LHCN-M2 (cell line): ENCODE results near the gene CD300LB. TPM values are rescaled to one million over a fixed set of nuclear protein-coding genes. Genes with fewer than 3 reads are reported as not detected.
"Not testable (repeated sequence)": the region's sequence is repeated elsewhere in the genome, so short reads cannot be mapped to it uniquely, and the experiment has no call there.

Experiments used
- DNase-seq: peaks from one replicate; pipeline ENCODE4 v3.0.0-alpha.2; 2012; ENCODE audit warnings: low read depth
- polyA plus RNA-seq: library from polyadenylated mRNA; unstranded; fragments of >200 nt; gene quantifications from one replicate; pipeline ENCODE4 v1.2.1, GENCODE V29; 2012; ENCODE audit warnings: missing spikeins
- total RNA-seq: library from RNA; depleted of rRNA; stranded (reverse); fragments of >200 nt; gene quantifications from 2 replicates; pipeline ENCODE4 v1.2.3, GENCODE V29; 2014; rRNA removed

Gene CD300LB
- total RNA-seq = not detected in 2 replicates
- not detected for polyA plus RNA-seq

- DNase-seq = no peak
Observed at GRCh38 chr17:74531231-74531761, at the start of gene CD300LB. CD300LB (minus strand) TSS chr17:74531475; CDS start chr17:74531350, 125 bp downstream.

- DNase-seq = no peak
Observed at GRCh38 chr17:74579900-74580299, 48.6 kb upstream of the CD300LB start.

- no peak for DNase-seq
Observed at GRCh38 chr17:74578979-74579378, 47.7 kb upstream of the CD300LB start.

DNA sequence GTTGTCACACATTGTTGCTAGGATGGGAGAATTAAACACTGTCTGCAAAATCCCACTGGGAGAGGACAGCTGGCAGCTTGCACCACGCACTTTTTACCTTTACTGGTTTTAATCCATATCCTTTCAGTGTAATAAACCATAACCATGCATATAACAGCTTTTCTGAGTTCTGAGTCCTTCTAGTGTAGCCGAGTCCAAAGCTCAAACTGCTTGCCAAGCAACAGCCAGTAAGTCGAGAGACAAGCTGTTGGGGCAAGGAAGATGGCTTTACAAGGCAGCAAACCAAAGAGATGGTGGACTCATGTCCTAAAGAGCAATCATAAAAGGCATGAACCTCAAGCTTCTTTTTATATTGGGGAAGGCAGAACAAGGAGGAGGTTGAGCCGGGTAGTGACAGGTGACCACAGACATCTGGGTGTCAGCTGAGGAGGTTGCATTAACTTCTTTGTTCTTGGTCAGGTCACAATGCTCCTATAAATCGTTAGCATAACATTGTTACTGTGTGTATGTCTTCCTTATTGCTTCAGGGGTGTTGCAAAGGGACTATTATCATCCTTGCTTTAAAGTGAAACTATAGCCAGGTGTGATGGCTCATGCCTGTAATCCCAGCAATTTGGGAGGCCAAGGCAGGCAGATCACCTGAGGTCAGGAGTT lies 43.3 kb upstream of the CD300LB start:
- no peak for DNase-seq

- not testable (repeated sequence) for DNase-seq
Observed at GRCh38 chr17:74573635-74574034, 42.4 kb upstream of the CD300LB start.

- no peak for DNase-seq
Observed at GRCh38 chr17:74573169-74573568, 41.9 kb upstream of the CD300LB start.

- no peak for DNase-seq
Observed at GRCh38 chr17:74571621-74572270, 40.5 kb upstream of the CD300LB start.

DNA sequence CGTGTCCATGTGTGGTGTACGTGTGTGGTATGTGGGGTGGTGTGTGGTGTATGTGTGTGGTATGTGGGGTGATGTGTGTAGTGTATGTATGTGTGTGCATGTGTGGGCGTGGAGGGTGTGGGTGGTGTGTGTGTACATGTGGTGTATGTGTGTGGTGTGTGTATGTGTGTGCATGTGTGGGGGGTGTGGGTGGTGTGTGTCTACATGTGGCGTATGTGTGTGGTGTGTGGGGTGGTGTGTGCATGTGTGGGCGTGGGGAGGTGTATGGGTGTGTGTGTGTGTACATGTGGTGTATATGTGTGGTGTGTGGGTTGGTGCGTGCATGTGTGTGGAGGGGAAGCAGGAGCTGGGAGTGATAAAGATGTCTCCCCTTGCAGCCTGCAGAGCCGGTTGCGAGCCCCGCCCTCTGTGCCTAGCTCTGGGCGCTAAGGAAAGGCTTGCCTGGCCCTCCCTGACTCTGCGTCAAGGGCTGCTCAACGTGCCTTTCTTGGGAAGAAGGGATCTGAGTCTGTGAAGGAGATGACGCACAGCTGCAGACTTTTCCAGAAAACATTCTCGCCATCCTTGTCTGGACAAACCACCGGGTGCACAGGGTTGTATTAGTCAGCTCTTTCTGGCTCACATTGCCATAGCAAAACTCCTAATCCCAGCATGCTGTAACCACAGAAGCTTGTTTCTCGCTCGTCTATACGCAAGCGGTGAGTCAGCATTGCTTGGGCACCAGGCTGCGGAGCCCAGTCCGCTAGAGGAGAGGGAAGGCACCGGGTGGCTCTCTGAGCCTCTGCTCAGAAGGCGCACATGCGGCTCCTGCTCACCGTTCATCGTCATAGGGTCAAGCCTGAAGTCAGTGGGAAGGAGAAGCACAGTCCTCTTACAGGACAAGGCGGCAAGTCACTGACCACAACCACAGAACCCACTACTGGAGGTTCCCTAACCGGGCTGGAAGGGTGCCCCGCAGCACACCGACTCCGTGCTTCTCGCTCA lies 38.0 kb upstream of the CD300LB start:
- peak; percentile 61 for DNase-seq

DNA sequence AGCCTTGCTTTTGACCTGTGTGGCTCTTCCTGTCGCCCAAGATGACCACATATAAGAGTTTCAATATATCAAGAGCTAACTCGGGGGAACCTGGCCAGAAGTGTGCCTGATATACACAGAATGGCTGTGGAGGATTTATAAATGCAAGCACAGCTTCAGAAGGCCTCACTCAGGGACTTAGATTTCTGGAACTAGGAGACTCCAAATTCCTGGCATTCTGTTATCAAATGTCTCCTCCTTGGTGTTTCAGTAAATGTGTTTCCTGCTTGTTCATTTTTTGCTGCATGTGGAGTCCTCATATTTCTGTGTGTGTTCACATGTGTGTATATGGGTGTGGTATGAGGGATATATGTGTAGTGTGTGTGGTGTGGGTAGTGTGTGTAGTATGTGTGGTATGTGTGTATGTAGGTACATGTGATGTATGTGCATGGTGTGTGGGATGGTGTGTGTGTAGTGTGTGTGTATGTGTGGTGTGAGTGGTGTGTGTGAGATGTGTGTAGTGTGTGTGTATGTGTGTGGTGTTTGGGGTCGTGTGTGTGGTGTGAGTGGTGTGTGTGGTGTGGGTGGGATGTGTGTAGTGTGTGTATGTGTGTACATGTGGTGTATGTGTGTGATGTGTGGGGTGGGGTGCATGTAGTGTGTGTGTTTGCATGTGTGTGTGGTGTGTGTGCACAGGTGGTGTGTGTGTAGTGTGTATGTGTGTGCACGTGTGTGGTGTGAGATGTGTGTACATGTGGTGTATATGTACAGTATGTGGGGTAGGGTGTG lies 37.0 kb upstream of the CD300LB start:
- DNase-seq = no peak

DNA sequence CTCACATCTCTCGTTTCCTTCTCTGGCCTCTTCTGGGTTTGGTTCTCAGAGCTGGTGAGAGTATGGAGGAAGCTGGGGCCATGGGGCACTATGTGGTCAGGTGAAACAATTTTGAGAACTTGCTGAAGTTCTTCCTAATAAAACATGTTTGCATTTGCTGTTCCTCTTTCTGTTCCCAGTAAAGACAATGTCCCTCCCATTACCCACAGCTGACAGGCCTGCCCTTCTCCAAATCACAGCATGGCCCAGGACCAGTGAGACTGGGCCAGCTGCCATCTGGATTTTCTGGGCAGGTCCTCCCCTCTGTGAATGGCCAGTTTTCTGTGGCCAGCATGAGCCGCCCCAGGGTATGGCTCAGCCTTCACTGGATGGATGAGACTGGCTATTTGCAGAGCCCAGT lies 36.1 kb upstream of the CD300LB start, which contains the start of gene CD300H:
Gene CD300H, minus strand, starts transcription at position 113 of the 400 bp plus-strand sequence.
- no peak for DNase-seq

DNA sequence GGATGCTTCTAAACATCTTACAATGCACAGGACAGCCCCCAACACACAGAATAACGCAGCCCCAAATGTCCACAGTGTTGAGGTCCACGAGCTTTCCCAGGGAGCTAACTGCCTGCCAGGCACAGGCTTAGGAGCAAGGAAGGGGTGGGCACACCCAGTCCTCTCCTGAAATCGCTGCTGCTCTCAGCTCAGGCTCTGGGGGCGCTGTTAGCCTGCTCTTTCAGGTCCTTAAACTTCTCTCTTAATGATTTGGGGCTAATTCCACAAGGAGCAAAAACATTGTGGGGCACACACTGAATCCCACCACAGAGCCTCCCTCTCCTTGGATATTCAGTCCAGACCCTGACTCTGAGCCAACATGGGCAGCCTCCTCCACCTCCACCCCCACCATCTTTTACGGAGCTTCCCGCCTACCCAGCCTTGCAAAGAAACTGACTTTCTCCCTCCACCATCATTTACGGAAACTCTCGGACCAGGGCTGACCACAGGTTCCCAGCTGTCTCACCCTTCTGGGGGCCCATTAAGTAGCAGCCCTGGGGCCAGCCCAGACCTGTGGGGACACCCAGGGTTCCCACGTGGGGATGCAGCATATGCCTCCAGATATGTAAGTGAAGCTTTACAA lies 35.0 kb upstream of the CD300LB start:
- DNase-seq = no peak

DNA sequence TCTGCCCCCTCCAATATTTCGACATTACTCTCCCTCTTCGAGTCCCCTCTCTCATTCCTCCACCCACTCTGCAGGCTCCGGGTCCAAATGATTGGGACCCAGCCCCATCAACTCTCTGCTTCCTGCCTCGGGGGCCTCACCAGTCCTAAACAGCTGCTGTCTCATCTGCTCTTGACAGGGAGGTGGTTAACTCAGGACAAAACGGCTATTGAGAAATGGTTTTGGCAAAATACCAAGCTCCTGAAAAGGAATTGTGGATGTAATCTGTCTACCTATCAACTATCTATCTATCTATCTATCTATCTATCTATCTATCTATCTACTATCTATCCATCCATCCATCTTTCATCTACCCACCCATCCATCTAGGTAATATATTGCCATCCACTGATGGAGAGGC lies 33.9 kb upstream of the CD300LB start:
- DNase-seq = no peak

- no peak for DNase-seq
Observed at GRCh38 chr17:74563358-74563757, 32.1 kb upstream of the CD300LB start.

DNA sequence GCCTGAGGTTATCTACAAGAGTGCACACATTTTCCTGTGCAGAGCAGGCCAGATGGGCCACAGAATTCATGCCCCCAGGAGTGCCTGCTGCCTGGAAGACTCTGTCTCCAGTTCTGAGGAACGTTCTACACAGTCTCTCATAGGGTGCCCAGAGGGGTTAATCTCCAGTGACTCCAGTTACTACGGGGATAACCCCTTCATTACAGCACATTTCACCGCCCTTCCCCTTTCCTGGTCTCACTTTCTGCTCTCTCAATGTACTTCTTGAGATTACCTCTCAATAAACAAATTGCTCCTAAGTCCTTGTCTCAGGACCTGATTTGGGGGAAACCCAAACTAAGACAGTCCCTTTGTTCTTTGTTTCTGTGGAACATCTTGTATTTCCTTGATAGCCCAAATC lies 30.3 kb upstream of the CD300LB start:
- no peak for DNase-seq

GRCh38 chr17:74558882-74559519 lies 27.7 kb upstream of the CD300LB start:
- DNase-seq = no peak

DNA sequence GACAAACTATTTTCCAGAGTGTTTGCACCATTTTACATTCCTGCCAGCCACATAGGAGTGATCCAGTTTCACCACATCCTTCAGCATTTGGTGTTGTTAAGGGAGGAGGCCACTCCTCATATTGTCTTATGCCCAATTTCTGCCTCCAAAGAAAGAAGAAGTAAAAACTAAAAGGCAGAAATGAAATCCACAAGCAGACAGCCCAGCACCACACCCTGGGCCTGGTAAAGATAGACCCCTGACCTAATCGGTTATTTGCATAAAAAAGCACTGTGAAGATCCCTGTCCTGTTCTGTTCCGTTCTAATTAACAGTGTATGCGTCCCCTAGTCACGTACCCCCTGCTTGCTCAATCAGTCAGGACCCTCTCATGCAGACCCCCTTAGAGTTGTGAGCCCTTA lies 27.1 kb upstream of the CD300LB start:
- DNase-seq = not testable (repeated sequence)

GRCh38 chr17:74555427-74555940 lies 24.2 kb upstream of the CD300LB start:
- DNase-seq = no peak

DNA sequence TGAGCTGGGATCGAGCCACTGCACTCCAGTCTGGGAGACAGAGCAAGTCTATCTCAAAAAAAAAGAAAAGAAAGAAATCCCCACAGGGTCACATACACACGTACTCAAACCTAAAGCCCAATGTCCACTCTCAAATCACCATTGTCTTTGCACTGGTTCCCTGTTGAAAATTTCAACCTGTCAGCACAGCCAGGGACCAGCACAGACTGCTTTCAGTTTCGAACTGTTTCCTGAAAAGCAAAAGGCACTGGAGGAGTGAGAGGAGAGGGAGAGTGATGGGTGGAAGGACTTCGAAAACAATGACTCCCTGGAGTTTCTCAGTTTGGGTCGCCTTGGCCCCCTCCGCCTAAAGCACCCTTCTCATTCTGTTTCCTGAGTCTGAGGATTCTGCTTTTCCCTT lies 23.6 kb upstream of the CD300LB start:
- no peak for DNase-seq

GRCh38 chr17:74552037-74552436 lies 20.8 kb upstream of the CD300LB start:
- no peak for DNase-seq

- no peak for DNase-seq
Observed at GRCh38 chr17:74550602-74551001, 19.3 kb upstream of the CD300LB start.
